Kidney capillary endothelial cell (primary cell): ENCODE data around the gene SHC4.

Experiments used
- DNase-seq: peaks from one replicate; pipeline ENCODE4 v3.0.0-alpha.2; 2018; ENCODE audit warnings: low spot score

Gene SHC4

DNA sequence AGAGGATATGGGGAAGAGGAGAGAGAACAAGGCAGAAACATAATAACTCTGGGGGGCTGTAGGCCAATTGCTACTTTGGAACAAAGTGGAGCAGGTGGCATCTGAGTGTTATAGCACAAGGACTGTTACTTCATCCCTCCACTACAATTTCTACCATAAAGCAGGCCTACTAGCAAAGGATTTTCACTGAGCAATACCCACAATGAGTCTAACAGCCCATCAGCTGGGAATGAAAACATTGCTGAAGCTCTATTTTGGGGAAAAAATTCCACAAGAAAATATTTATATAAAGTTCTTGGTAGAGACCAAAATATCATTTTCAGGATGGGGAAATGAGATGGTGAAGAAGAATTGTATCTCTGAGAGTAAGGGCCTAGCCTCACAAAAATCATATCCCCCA, 3.6 kb upstream of the SHC4 start:
- no peak for DNase-seq

DNA sequence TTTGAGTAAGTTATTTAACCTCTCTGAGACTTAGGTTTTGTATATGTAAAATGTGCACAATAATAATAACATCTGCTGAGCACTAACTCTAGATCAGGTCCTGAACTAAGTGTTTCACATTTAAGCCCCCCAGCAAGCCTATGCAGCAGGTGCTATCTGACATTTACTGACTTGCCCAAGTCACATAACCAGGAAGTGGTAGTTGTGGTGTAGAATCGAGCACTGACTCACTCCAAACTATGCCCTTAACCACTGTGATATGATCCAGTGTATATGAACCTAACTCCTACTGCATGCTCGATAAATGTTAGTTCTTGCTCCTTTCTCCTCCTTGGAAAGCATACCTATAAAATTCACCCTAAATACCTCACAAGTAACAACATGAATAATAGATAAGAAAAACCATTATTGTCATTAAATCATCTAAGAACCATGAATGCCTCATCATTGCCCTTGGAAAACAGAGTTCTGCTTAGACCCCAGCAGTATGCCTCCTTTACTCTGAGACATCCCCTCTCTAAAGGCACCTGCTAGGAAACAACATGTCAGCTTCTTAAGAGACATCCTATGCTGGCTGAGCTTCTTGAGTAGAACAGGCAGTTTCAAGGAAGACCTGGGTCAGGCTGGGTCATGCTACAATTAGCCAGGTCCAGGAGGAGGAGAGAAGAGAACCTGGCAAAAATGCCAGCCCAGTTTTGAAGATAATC, 3.0 kb upstream of the SHC4 start:
- no peak for DNase-seq

DNA sequence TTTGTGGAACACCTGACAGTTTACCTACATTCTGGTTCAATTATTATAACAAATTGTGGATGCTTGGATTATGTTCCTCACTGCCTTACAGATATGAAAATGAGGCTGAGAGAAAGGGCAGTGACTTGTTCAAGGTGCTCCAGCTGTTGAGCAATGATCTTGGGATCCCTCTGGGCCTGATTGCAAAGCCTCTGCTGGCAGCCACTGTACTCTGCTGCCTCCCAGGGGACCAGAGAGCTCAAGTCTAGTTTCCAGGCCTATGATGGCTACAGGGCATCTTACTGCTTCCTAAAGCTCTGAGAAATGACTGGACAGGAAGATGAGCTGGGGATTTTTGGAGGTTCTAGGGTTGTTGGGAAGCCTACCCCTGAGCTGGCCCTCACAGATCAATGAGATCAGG, 2.3 kb upstream of the SHC4 start:
- peak; percentile 38 for DNase-seq

DNA sequence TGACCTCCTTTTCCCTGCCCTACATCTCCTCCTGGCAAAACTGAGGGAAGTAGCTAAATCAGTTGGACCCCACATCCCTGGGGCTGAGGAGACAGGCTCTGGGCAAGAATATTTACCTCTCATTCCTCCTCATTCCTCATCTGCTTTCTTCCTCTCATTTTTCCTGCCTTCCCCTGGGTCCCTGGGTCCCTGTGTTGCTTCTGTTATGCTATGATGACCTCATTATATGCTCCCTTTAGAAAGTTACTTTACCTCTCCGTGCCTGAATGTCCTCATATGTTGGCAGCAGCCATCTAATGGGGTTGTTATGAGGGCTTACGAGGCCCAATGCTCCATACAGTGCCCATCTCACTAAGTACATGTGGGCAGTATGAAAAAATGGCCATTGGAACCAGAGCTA, 1.2 kb upstream of the SHC4 start:
- no peak for DNase-seq

DNA sequence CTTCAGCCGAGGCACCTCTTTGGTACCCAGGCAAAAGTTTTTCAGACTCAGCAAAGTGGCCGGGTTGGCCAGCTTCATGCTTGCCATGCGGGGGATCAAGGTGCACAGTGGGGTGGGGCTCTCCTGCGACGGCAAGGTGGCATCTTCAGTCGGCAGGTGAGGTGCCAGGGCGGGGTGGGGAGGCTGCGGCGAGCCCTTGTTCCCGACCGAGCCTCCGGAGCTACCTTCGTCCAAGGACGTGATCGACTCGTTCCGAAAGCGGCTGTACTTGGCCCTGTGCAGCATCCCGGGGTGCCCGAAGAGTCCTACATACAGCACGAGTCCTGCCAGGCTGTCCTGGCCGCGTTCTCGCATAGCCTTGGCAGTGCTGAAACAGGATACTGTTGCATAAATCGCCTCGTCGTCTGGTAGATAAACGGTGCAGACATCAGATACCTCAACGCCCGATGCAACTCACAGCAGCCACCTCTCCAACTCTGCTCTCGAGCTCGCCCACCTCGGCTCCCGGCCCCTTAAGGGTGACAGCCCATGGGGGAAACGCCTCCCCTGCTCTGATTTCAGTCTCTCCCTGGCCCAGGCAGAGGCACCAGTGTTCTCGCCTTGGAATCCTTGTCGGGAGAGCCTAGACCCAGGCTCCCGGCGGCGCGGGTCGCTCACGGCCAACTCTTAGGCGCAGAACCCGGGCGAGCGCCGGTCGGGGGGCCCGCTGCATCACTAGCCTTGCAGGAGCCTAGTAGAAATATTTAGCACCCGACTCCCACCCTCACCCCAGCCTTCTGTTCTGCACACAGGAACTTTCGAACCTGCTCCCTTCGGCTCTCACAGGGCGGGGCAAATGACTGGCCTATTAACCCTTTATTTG, 826 bp downstream of the SHC4 start:
- peak; percentile 20 for DNase-seq

DNA sequence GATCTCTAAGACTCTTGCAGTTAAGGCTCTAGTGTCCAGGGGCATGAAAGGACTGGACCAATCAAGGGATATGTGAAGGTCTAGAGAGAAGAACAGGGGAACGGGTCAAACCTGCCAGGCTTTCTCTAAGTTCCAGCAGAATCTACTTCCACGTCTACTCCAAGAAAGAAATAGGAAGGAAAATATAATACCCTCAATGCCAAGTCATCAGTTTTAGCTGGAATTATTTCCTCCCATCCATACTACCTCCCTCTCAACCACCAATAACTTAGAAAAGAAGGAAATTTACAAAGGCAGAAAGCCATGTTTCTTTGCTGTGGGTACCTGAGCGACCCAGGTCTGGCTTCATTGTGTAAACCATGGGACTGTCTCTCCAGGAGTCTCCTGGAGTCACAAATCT, 7.8 kb downstream of the SHC4 start:
- no peak for DNase-seq

DNA sequence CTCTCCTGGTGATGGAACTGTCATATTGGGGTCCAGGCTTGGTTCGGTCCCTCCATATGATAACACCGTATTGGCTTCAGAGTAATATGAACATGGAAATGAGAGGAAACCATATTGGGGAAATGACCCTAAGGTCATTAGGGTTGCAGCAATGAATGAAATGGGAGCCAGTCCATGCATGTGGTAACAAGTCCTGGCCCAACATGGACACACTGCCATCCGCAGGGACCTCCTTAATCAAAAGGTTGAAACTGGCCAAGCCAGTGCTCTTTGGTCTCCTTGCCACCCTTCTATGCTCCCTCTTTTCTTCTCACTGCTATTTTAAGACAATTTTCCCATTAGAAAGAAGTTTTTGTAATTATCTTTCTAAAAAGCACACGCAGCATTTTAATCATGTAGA, 8.3 kb downstream of the SHC4 start:
- no peak for DNase-seq

DNA sequence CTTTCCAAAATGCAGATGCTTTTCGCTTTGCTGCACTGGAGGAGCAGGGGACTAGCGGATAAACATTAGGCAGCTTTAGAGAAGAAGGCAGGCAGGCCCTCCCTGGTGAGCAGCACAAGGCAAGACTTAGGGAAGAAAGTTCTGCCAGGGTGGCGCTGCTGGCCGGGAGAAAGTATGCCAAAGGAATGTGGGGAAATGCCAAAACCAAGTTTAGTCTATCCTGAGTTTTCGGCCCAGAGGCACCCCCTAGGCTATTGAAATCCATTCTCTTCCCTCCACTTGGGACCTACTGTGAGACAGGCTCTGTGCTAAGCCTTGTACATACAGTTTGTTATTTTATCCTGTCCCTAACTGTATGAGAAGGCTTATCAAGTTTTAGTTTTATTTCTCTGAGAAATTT, 9.2 kb downstream of the SHC4 start:
- no peak for DNase-seq

DNA sequence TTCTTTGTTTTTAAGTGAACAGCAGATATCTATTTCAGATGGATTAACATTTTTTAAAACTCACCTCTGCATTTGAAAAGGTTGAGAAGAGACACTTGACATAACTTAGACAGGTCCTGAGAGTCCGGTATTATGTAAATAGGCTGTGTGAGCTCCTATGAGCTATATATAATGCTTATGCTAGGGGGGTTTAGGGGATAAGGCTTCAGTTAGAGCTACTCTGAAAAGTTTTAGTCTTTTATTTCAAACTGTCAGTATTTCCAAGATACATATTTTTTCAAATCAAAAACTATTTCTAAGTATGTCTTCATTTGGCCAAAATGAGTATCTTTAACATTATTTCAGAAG, 16.9 kb downstream of the SHC4 start:
- DNase-seq = no peak

DNA sequence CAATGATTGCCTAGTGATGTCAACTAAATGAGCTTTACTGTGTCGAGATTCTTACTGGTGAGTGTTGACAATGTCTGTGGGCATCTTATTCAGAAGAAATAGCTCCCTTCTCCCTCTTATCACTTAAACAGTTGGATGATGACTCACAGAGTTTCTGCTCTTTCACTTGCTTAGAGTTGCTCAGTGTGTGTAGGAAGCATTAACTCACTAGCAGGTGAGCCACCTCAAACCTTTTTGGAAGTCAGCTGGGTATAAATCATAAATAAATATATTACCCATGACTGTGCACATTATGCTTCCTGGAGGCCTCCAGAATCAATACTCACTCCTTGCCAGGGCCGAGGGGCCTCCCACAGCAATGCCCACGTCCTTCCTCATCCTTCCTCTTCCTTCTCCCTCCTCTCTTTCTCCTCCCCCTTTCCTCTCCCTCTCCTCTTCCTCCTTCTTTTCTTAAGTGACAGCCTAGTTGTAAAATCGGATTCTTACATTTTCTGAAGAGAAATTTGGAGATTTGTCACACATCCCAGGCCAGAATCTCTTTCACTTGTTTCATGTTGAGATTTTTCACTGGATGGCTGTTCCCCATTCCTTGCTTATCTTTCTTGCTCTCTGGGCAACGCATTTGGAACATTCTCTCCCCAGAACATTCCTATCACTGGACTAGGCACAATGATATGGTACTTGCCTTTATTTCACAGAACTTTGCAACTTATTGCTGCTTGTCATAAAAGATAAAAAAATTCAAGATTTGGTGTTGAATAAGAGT, 17.5 kb downstream of the SHC4 start:
- peak; percentile 55 for DNase-seq

DNA sequence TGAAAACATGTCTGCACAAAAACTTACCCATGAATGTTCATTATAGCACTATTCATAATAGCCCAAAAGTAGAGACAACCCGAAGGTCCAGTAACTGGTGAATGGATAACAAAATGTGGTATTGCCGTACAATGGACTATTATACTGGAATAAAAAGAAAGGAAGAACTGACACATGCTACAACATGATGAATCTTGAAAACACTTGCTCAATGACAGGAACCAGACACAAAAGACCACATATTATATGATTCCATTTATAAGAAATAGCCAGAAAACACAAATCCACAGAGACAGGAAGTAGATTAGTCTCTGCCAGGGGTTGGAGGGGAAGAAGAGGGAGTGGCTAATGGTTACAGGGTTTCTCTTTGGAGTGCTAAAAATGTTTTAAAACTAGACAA, 18.3 kb downstream of the SHC4 start:
- peak; percentile 39 for DNase-seq

DNA sequence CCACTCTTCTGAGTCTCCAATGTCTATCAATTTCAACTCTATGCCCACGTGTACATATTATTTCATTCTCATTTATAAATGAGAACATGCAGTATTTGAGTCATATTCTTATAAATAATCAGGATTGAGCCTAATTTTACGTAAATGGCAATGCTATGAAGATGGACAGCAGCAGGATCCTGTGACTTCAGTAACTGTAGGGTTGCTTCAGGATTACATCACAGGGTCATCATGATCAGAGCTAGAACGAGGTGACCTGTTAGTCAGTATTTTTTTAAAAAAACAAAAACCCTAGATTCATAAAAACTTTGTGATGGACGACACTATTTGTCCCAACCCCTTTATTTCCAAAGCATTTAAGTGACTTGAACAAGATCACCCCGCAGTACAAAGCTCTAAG, 21.8 kb downstream of the SHC4 start:
- no peak for DNase-seq

DNA sequence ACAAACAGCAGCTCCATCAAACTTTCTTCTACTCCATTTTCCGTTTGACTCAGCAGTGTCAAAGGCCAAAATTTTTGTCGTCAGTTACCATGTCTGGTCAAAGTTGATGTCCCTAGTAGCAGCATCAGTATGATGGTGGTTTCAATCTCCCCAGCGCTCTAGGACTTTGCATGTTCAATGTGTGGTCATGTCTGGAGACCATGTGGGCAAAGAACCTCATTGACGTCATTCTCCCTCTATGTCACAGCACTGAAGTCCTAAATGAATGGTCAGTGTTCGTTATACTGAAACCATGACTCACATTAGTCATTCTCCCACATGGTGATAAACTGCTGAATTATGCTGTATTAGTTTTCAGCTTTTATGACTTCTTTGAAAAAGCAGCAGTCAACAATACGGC, 23.2 kb downstream of the SHC4 start:
- peak; percentile 47 for DNase-seq

DNA sequence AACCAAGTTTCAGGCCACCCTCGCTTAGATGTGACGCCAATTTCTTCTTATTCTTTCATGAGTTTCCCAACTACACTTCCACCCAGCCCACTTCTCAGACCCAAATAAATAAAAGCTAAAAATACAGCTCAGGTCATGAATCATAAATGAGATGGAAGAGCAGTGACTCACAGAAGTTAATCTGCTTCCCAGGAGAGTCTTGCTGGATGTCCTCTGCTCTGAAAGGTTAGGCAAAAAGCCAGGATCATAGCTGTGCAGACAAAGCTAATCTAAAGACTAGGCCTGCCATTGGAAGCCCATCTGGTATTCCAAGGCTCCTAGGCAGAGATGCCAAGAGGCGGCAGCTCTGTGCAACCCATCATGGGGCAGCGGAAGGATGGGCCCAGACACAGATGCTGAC, 24.1 kb downstream of the SHC4 start:
- DNase-seq = peak; percentile 86

DNA sequence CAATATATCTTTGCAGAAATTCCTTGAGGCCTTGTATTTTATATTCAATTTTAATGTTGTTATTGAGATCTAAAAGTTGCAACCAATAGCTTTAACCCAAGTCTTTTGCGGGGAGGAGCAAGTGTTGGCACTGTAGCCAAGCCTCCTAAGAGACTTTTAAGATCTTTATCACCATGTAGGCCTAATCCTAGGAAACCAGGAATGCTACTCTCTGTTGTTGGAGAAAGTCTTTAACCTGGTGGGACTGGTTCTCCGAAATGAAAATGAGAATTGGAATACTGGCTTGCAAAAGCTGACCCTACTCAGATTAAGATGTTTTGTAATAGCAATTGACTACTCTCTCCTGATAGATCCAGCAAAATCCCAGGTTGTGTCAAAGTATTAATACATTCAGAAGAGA, 25.8 kb downstream of the SHC4 start:
- no peak for DNase-seq

DNA sequence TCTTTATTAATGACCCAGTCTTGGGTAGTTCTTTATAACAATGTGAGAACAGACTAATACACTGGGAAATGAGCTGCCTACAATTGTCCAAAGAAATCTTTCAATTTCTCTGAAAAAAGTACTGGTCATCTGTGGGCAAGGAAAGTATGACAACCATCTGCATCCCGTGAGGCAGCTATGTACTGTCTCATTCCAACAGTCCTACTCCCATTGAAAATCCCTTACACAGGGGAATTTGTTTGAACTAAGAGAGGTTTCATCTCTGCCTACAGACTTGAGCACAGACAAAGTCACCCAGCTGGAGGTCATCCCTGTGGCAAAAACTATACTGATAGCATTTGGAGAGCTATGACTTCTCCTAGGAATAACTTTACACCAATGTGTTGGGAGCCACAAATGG, 27.1 kb downstream of the SHC4 start:
- DNase-seq = no peak

DNA sequence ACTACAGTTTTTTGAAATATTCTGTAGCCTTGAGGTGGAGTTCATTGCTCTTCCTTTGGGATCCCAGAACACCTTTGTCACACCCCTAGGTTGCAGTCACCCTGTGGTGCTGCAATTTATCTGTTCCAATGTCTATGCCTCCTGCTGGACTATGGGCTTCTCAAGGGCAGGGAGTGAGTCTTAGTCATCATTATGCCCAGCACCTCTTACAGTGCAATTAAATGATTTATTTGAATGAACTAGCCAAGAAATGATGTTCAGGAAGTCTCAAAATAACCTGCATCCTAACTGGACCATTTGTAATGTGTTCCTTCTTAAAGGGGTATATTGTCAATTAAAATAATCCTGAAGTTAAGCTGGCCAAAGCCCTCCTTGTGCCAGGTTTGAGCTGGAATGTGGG, 28.5 kb downstream of the SHC4 start:
- DNase-seq = peak; percentile 60

DNA sequence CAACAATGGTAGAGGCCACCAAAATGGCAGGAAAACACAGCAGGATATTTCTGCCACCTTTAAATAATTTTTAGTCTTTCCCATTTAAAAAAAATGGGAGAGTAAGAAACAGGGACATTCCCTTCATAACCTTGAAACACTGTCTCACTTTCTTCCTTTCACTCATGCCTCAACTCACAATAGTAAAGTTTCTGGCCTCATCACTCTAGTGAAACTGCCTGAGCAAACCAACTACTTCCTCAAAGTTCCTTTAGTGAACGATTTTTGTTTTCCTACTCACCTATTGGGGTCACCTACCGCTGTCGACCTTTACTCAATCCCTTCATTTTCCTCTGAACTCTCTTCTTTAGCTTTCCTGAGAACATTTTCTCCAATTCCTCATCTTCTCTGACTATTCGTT, 33.0 kb downstream of the SHC4 start:
- DNase-seq = no peak

DNA sequence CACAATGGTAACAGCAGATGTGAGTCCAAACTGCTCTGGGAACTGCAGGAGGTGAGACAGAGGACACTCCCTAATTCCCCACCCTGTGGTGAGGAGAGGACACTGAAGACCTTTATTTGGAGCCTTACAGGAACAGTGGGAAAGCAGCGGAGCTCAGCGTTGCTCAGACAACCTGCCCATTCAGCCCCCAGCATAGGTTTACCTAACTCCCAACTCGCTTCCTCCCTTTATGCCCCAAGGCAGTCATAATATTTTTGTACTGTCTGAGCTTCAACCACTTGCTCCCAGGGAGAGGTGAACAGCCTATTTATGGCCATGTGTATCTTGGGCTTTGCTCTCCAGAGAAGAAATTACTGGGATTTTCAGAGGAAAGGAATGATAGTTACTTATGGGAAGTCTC, 34.1 kb downstream of the SHC4 start:
- DNase-seq = no peak

DNA sequence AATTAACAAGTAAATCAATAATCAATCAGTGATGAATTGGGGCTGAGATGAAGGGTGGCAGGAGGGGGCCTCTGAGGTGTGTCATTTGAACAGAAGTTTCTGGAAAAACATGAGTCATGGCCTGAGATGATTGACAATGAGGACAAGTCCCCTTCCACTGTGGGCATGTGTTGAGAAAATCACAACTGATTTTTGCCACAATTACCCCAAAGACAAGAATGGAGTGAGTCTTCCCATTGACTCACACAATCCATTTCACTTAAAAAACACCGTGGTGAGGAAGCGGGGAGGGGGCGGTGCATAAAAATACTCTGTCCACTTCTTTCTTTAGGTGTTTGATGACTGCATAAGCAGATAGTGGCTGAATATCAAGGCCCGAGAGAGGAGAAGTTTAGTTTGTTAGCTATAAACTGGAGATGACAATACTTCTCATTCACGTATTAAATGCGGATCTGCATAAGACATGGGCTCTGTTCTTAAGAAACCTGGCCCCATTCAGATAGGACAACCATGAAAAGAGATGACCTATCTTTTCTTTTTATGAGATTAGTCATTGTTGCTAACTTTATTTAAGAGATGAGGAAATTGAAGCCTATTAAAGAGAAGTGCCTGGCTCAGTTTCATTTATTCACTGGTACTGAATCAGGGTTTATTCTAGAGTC, 34.7 kb downstream of the SHC4 start:
- no peak for DNase-seq

DNA sequence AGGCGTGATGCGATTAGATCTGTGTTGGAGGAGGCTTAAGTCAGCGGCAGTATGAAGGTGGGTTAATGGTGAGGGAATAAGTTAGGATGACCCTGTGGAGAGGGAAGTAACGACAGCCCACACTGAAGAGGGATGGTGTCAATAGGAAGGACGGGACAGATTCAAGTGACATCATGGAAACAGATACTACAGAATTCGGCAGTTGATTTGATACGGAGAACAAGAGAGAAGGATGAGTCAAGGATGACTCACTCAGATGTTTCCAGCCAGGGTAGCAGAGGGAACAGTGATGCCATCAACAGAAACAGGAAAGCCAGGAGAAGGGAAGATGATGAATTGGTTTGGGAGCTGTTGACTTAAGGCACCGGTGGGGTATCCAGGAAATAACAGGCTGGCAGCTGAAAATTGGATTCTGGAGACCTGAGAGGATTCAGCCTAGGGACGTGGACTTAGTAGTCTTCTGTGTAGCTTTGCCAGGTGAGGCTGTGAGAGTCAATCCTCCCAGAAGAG, 38.0 kb downstream of the SHC4 start:
- DNase-seq = peak; percentile 96
